H1 (cell line): ENCODE results near the gene ID1. TPM values are rescaled to one million over a fixed set of nuclear protein-coding genes. Genes with fewer than 3 reads are reported as not detected.

ENCODE experiments used
- CTCF ChIA-PET: fragments of 300-600 bp; sonication (Branson Sonifier 250); formaldehyde crosslinking; loops from one replicate; lab custom pipeline; 2021; ENCODE audit not compliant: partially characterized antibody; lab: Charles Lee
- POLR2A ChIA-PET: fragments of 300-600 bp; sonication (Branson Sonifier 250); formaldehyde crosslinking; loops from one replicate; lab custom pipeline; 2021; ENCODE audit warnings: inconsistent platforms; ENCODE audit not compliant: partially characterized antibody; lab: Charles Lee
- DNase-seq, 2 experiments: peaks; one replicate each; pipeline versions ENCODE4 v3.0.0 to v3.0.0-alpha.2; 2010 to 2022; ENCODE audit warnings: low spot score in 2 of 2, low read depth in 1 of 2, mixed read lengths in 1 of 2
- FAIRE-seq: peaks from 2 replicates; lab custom pipeline; 2011; peaks lifted over from hg19 to GRCh38; lab: Jason Lieb, UNC
- H2AFZ ChIP-seq: 2 replicates; pipeline ENCODE4 v1.8.1; 2012; ENCODE audit warnings: low read length, inconsistent platforms
- H2AK5ac ChIP-seq: 2 replicates; pipeline ENCODE4 v1.6.1; 2013; ENCODE audit warnings: low read depth, low read length
- H2BK120ac ChIP-seq: replicated peaks from 2 replicates; pipeline ENCODE3; 2013; ENCODE audit warnings: low read depth, low read length, inconsistent platforms
- H2BK12ac ChIP-seq: 2 replicates; pipeline ENCODE4 v1.6.1; 2013; ENCODE audit warnings: low read depth, low read length
- H2BK15ac ChIP-seq: 2 replicates; pipeline ENCODE4 v1.6.1; 2013; ENCODE audit warnings: low read length
- H2BK20ac ChIP-seq: 2 replicates; pipeline ENCODE4 v1.6.1; 2013; ENCODE audit warnings: low read length
- H2BK5ac ChIP-seq: 2 replicates; pipeline ENCODE4 v1.6.1; 2013; ENCODE audit warnings: low read depth, low read length
- H3K14ac ChIP-seq: 2 replicates; pipeline ENCODE4 v1.6.1; 2013; ENCODE audit warnings: inconsistent platforms; ENCODE audit not compliant: insufficient read length
- H3K18ac ChIP-seq: 2 replicates; pipeline ENCODE4 v1.6.1; 2013; ENCODE audit warnings: low read length; ENCODE audit errors: extremely low read depth
- H3K23ac ChIP-seq: 2 replicates; pipeline ENCODE4 v1.6.1; 2013; ENCODE audit warnings: inconsistent platforms; ENCODE audit not compliant: insufficient read length
- H3K23me2 ChIP-seq: 2 replicates; pipeline ENCODE4 v1.6.1; 2013; ENCODE audit warnings: low read depth, low read length
- H3K27ac ChIP-seq: 2 replicates; pipeline ENCODE4 v1.6.1; 2011; ENCODE audit warnings: low read depth, low read length, inconsistent platforms
- H3K27me3 ChIP-seq, 4 experiments: replicated peaks in 1 of 4; 1 replicate in 1 of 4; 2 replicates in 3 of 4; pipeline versions ENCODE4 v1.6.1 to v1.8.1; 2011 to 2013; ENCODE audit warnings: low read length in 3 of 4, mild to moderate bottlenecking in 3 of 4, inconsistent platforms in 2 of 4, mixed read lengths in 2 of 4, moderate library complexity in 1 of 4; ENCODE audit not compliant: control insufficient read depth in 3 of 4, insufficient read depth in 3 of 4; ENCODE audit errors: extremely low read depth in 1 of 4
- H3K36me3 ChIP-seq, 4 experiments: 2 replicates each; pipeline versions ENCODE4 v1.6.1 to v1.8.1; 2011 to 2013; ENCODE audit warnings: mild to moderate bottlenecking in 4 of 4, low read length in 3 of 4, moderate library complexity in 2 of 4, control low read depth in 1 of 4, inconsistent platforms in 1 of 4; ENCODE audit not compliant: insufficient read depth in 4 of 4, control insufficient read depth in 2 of 4
- H3K4ac ChIP-seq: replicated peaks from 2 replicates; pipeline ENCODE3; 2013; ENCODE audit warnings: low read length, low read depth, mixed read lengths, inconsistent platforms; ENCODE audit not compliant: insufficient read length
- H3K4me1 ChIP-seq, 4 experiments: replicated peaks in 1 of 4; 1 replicate in 1 of 4; 2 replicates in 3 of 4; pipeline versions ENCODE4 v1.6.1 to v1.8.1; 2011 to 2013; ENCODE audit warnings: low read length in 3 of 4, inconsistent platforms in 2 of 4, mixed read lengths in 1 of 4; ENCODE audit not compliant: insufficient read depth in 4 of 4, control insufficient read depth in 3 of 4
- H3K4me2 ChIP-seq, 2 experiments: 2 replicates each; pipeline versions ENCODE4 v1.6.1 to v1.8.1; 2011 to 2013; ENCODE audit warnings: low read depth in 2 of 2, low read length in 2 of 2, control low read depth in 1 of 2, inconsistent platforms in 1 of 2, mild to moderate bottlenecking in 1 of 2; ENCODE audit not compliant: insufficient read depth in 1 of 2
- H3K4me3 ChIP-seq, 4 experiments: fragments of 200-600, 300-600 bp in 1 of 4; sonication (generic), shearing (Covaris generic), sonication (Bioruptor Twin) in 1 of 4; 2 replicates each; pipeline versions ENCODE4 v1.5.1 to v1.8.1; 2011 to 2016; ENCODE audit warnings: low read length in 4 of 4, low read depth in 3 of 4, control low read depth in 2 of 4, inconsistent platforms in 2 of 4, mild to moderate bottlenecking in 2 of 4, mixed read lengths in 1 of 4, moderate library complexity in 1 of 4; ENCODE audit not compliant: insufficient read depth in 2 of 4; ENCODE audit errors: extremely low read depth in 1 of 4
- H3K56ac ChIP-seq: replicated peaks from 2 replicates; pipeline ENCODE3; 2013; ENCODE audit warnings: low read depth, mild to moderate bottlenecking, mixed read lengths, low read length, inconsistent platforms; ENCODE audit not compliant: insufficient read length
- H3K79me1 ChIP-seq: 2 replicates; pipeline ENCODE4 v1.6.1; 2013; ENCODE audit warnings: low read depth, low read length, control low read depth
- H3K79me2 ChIP-seq, 2 experiments: 2 replicates each; pipeline versions ENCODE4 v1.6.1 to v1.8.1; 2012 to 2013; ENCODE audit warnings: low read length in 2 of 2, mild to moderate bottlenecking in 2 of 2, inconsistent platforms in 1 of 2; ENCODE audit not compliant: insufficient read depth in 2 of 2, control insufficient read depth in 1 of 2
- H3K9ac ChIP-seq, 4 experiments: replicated peaks in 1 of 4; 1 replicate in 1 of 4; 2 replicates in 3 of 4; pipeline versions ENCODE4 v1.6.1 to v1.8.1; 2011 to 2013; ENCODE audit warnings: low read depth in 3 of 4, low read length in 3 of 4, control low read depth in 2 of 4, mild to moderate bottlenecking in 2 of 4, moderate library complexity in 2 of 4, inconsistent platforms in 1 of 4; ENCODE audit errors: extremely low read depth in 1 of 4
- H3K9me3 ChIP-seq, 2 experiments: 2 replicates each; pipeline versions ENCODE4 v1.6.1 to v1.8.1; 2012 to 2013; ENCODE audit warnings: mild to moderate bottlenecking in 2 of 2, moderate library complexity in 2 of 2, control low read depth in 1 of 2, inconsistent platforms in 1 of 2, low read depth in 1 of 2, low read length in 1 of 2, mixed read lengths in 1 of 2; ENCODE audit not compliant: insufficient read depth in 2 of 2
- H4K20me1 ChIP-seq, 2 experiments: replicated peaks in 1 of 2; 2 replicates each; pipeline versions ENCODE3 to v1.8.1; 2011 to 2013; ENCODE audit warnings: inconsistent platforms in 2 of 2, low read length in 2 of 2, mild to moderate bottlenecking in 1 of 2; ENCODE audit not compliant: insufficient read depth in 2 of 2, control insufficient read depth in 1 of 2
- H4K5ac ChIP-seq: 2 replicates; pipeline ENCODE4 v1.6.1; 2013; ENCODE audit warnings: low read length, low read depth, mixed read lengths, inconsistent platforms; ENCODE audit not compliant: insufficient read length
- H4K8ac ChIP-seq: 2 replicates; pipeline ENCODE4 v1.8.0; 2013; ENCODE audit warnings: mild to moderate bottlenecking, moderate library complexity, low read length, inconsistent platforms; ENCODE audit not compliant: insufficient read depth; ENCODE audit errors: extremely low read depth
- H4K91ac ChIP-seq: replicated peaks from 2 replicates; pipeline ENCODE3; 2013; ENCODE audit warnings: low read length, mixed read lengths, inconsistent platforms; ENCODE audit not compliant: insufficient read length
- ASH2L ChIP-seq: fragments of 200-600, 300-600 bp; sonication (generic); IDR thresholded peaks from one replicate; pipeline ENCODE4 v1.7.1; 2017; ENCODE audit warnings: low read length
- FOSL1 ChIP-seq: IDR thresholded peaks from 2 replicates; pipeline ENCODE4 v1.6.1; 2011; ENCODE audit warnings: mild to moderate bottlenecking, low read depth, low read length, moderate library complexity; ENCODE audit not compliant: insufficient read depth
- GTF2F1 ChIP-seq: IDR thresholded peaks from 2 replicates; pipeline ENCODE4 v1.6.1; 2012; ENCODE audit warnings: low read depth, low read length, improper control_type of control experiment, borderline replicate concordance
- JUND ChIP-seq: IDR thresholded peaks from 2 replicates; pipeline ENCODE4 v1.6.1; 2011; ENCODE audit warnings: mild to moderate bottlenecking, improper control_type of control experiment, low read length
- KDM1A ChIP-seq: fragments of 200-600, 300-600 bp; sonication (generic); IDR thresholded peaks from 2 replicates; pipeline ENCODE4 v1.7.1; 2016; ENCODE audit warnings: mild to moderate bottlenecking, low read length, borderline replicate concordance
- NANOG ChIP-seq: IDR thresholded peaks from 2 replicates; pipeline ENCODE4 v1.6.1; 2011; ENCODE audit warnings: low read length, low read depth, mild to moderate bottlenecking, inconsistent platforms; ENCODE audit not compliant: insufficient read depth, poor library complexity, severe bottlenecking
- SAP30 ChIP-seq: fragments of 300-600 bp; sonication (generic); IDR thresholded peaks from 2 replicates; pipeline ENCODE4 v1.7.1; 2012; ENCODE audit warnings: low read length, moderate library complexity, mild to moderate bottlenecking, inconsistent platforms; ENCODE audit not compliant: insufficient read depth, insufficient replicate concordance
- TAF7 ChIP-seq: optimal IDR thresholded peaks from 2 replicates; pipeline ENCODE3; 2011; ENCODE audit warnings: low read depth, mild to moderate bottlenecking, inconsistent platforms, low read length, moderate library complexity, borderline replicate concordance
- TCF12 ChIP-seq: IDR thresholded peaks from 2 replicates; pipeline ENCODE4 v1.6.1; 2011; ENCODE audit warnings: low read depth, mild to moderate bottlenecking, low read length
- WGBS, 2 experiments: shearing (Covaris generic) in 1 of 2; methylation state at CpG; one replicate each; pipeline versions ENCODE4 v1.1.6 to v1.1.7; 2013 to 2015; ENCODE audit warnings: low lambda C conversion rate in 2 of 2, mixed read lengths in 2 of 2, inconsistent platforms in 1 of 2, low coverage in 1 of 2, missing lambda C conversion rate in 1 of 2; ENCODE audit not compliant: insufficient replicate concordance in 2 of 2, insufficient coverage in 1 of 2, insufficient read length in 1 of 2; ENCODE audit errors: extremely low coverage in 1 of 2, missing lambda C conversion rate in 1 of 2; 5-methylcytosine and 5-hydroxymethylcytosine counted together
- polyA plus RNA-seq, 7 experiments: library from polyadenylated mRNA; depleted of rRNA in 3 of 7; stranded (reverse) in 5 of 7; unstranded in 2 of 7; fragments of >200 nt in 5 of 7; fragments of 200-250 nt in 2 of 7; gene quantifications; 1 replicate in 5 of 7; 2 replicates in 1 of 7; 4 replicates in 1 of 7; pipeline versions ENCODE4 v1.2.1 to v1.2.3, GENCODE V29; 2011 to 2013; ENCODE audit warnings: missing spikeins in 2 of 7, mixed read lengths in 2 of 7
- total RNA-seq: library from RNA; stranded (reverse); fragmentation: NEBNext Ultra II Directional; extraction: Animal tissue kit (Norgen Biotek cat#: 25700); gene quantifications from 2 replicates; pipeline ENCODE4 v1.2.1, GENCODE V29; 2021

Gene ID1
- total and polyA plus RNA-seq, 2 of the 8 experiments (the other 6 are each of a cell fraction or from before 2014, with no cell fraction given), result 120 to 357 TPM

DNA sequence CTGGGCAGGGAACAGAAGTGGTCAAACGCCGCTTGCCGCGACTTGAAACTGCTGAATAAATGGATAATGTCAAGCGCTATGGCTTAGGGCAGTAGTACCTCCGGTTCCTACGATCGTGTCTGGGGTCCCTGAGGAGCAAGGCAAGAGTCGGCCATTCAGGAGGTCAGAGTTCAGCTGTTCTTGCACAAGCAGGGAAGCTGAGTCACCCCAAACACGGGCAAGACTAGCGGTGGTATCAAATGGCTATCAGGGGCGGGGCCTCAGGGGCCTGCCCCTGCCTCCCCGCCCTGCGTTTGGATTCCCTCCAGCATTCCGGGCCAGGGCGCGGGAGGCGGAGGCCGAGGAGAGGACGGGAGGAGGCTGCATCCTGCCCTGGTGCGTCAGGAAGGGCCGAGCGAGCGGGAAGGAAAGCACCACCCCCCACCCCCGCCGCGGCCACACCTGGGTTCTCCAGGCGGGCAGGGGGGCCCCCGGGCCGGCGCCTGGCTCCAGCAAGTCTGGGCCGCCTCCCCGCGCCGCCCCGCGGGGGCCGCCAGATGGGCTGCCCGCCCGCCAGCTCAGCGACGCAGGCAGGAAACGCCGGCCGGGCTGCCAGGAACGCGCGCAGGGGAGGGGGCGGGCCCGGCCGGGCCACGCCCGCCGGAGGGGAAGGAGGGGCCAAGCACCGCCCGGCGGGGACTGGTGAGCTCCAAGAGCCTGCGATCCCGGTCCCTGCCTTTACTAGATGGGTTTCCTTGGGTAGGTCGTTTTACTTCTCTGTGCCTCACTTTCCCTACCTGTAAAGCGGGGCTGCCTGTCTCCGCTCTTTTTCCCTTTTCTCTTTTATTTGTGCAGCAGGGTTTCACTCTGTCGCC, 32.2 kb upstream of the ID1 start:
- Histone ChIP-seq H4K91ac (peak overlapping the region; percentile 94), H2AFZ (no peak overlapping the region), H4K5ac (peak overlapping the region; percentile 81), H3K14ac (no peak overlapping the region), H3K4me2 (peak overlapping the region; percentile 40 to 95), H3K4ac (peak overlapping the region; percentile 51), H4K20me1 (no peaks in the 10 kb centered on the region), H2BK5ac (peak overlapping the region; percentile 98), H3K36me3 (peaks cover 0 to 9% (median 4%) of the 10 kb centered on the region in 4 experiments; a peak in 5 of 8 replicates), H2BK20ac (no peak overlapping the region; the same call in 1 of the 2 replicates), H3K9ac (peak overlapping the region; percentile 26 to 56 (median 52)), H3K23ac (no peak overlapping the region), H3K56ac (peak overlapping the region; percentile 90), H3K9me3 (no peaks in the 10 kb centered on the region), H4K8ac (peak overlapping the region; percentile 69), H3K18ac (peak overlapping the region; percentile 93), H3K79me1 (no peaks in the 10 kb centered on the region), H3K27me3 (no peaks in the 10 kb centered on the region), H2BK15ac (peak overlapping the region; percentile 36; the same call in 1 of the 2 replicates), H3K79me2 (0 out of 4 replicates have a peak, but pooled peaks cover 0 to 3% of the 10 kb centered on the region in 2 experiments), H3K4me1 (peaks cover 13 to 36% (median 27%) of the 10 kb centered on the region in 4 experiments), H3K27ac (peak overlapping the region; percentile 86), H3K4me3 (peak overlapping the region; percentile 34 to 54 (median 45)), H2BK120ac (peak overlapping the region; percentile 14), H2BK12ac (peak overlapping the region; percentile 99), H3K23me2 (peaks cover 3% of the 10 kb centered on the region; the same call in 1 of the 2 replicates), H2AK5ac (peak overlapping the region; percentile 79; the same call in 1 of the 2 replicates)
- CTCF ChIA-PET, result interaction anchor here (1.3 to 30.5 kb wide), 7 partner anchors 12 to 87 kb away, joined by 4 to 1559 read pairs (median 7); partner anchors contain the start of gene ID1
- POLR2A ChIA-PET, result interaction anchor here (0.7 to 24.3 kb wide), 17 partner anchors 8 to 243 kb away, joined by 3 to 1033 read pairs (median 5); partner anchors contain the start of genes BCL2L1 and ID1
- 3% methylated on average over 37 of the region's 63 CpGs; no CpG with 5 or more reads in 1 of the 2 experiments for WGBS, 2 experiments
- FAIRE-seq (no peak), DNase-seq (peak; percentile 88 to 92)
- TF ChIP-seq ASH2L (no peak), TAF7 (peak; percentile 91), NANOG (peak; percentile 48), SAP30 (peak; percentile 18), TCF12 (peak; percentile 98), JUND (peak; percentile 89), KDM1A (peak; percentile 94), GTF2F1 (peak; percentile 42; the same call in 1 of the 2 replicates), FOSL1 (no peak)
